Cardiac muscle cell (in vitro differentiated cells and primary cell): ENCODE measurements around the gene MLPH. TPM values are rescaled to one million over a fixed set of nuclear protein-coding genes. Genes with fewer than 3 reads are reported as not detected.

Source experiments
- DNase-seq, 2 donors: peaks; one replicate each; pipeline versions ENCODE4 v3.0.0 to v3.0.0-alpha.2; 2010 to 2017; ENCODE audit warnings: low read depth in 1 of 2, low spot score in 1 of 2
- H3K27ac ChIP-seq: fragments of 200-600 bp; sonication (generic); 2 replicates; pipeline ENCODE4 v1.5.1; 2016
- H3K27me3 ChIP-seq: fragments of 200-600 bp; sonication (generic); 2 replicates; pipeline ENCODE4 v1.6.0; 2016; ENCODE audit warnings: control low read depth
- H3K36me3 ChIP-seq: fragments of 200-600 bp; sonication (generic); 2 replicates; pipeline ENCODE4 v1.5.1; 2016; ENCODE audit warnings: control low read depth
- H3K4me1 ChIP-seq: fragments of 200-600 bp; sonication (generic); 2 replicates; pipeline ENCODE4 v1.8.1; 2017; ENCODE audit warnings: low read depth, mild to moderate bottlenecking, mixed run types
- H3K4me3 ChIP-seq: fragments of 200-600 bp; sonication (generic); 2 replicates; pipeline ENCODE4 v1.5.1; 2016; ENCODE audit warnings: mild to moderate bottlenecking
- H3K9me3 ChIP-seq: fragments of 200-600 bp; sonication (generic); 2 replicates; pipeline ENCODE4 v1.5.1; 2017; ENCODE audit warnings: low read depth, mild to moderate bottlenecking, control low read depth
- polyA plus RNA-seq: library from polyadenylated mRNA; unstranded; fragments of >200 nt; fragmentation: Nextera tagmentation; extraction: Ambion mirVana; gene quantifications from 2 replicates; pipeline ENCODE4 v1.2.1, GENCODE V29; 2016
- total RNA-seq: library from RNA; depleted of rRNA; stranded (reverse); fragments of >200 nt; gene quantifications from 2 replicates; pipeline ENCODE4 v1.2.3, GENCODE V29; 2016
- TF ChIP-seq, protein P1 (sequence below): IDR thresholded peaks from 2 replicates; pipeline ENCODE4 v1.5.1; 2012; ENCODE audit warnings: low read depth, mild to moderate bottlenecking, low read length

Gene MLPH
- total and polyA plus RNA-seq, 2 experiments from 2014 or later: 0.27 to 1.4 TPM

DNA sequence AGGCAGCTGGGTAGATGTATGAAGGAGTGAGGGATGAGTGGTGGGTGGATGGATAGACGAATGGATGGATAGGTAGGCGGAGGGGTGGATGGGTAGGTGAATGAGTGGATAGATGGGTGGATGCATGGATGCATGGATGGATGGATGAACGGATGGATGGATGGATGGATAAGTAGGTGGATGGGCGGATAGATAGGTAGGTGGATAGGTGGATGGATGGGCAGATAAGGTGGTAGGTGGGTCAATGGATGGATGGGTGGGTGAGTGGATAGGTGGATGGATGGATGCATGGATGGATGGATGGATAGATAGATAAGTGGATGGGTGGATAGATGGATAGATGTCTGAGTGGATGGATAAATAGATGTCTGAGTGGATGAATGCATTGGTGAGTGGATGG lies 30.1 kb downstream of the MLPH start:
- Histone ChIP-seq H3K9me3 (no peaks in the 10 kb centered on the region), H3K4me1 (peaks cover 34% of the 10 kb centered on the region), H3K27ac (no peak overlapping the region), H3K4me3 (no peak overlapping the region), H3K27me3 (no peaks in the 10 kb centered on the region), H3K36me3 (no peaks in the 10 kb centered on the region)
- DNase-seq: no peak
- TF ChIP-seq, protein P1, sequence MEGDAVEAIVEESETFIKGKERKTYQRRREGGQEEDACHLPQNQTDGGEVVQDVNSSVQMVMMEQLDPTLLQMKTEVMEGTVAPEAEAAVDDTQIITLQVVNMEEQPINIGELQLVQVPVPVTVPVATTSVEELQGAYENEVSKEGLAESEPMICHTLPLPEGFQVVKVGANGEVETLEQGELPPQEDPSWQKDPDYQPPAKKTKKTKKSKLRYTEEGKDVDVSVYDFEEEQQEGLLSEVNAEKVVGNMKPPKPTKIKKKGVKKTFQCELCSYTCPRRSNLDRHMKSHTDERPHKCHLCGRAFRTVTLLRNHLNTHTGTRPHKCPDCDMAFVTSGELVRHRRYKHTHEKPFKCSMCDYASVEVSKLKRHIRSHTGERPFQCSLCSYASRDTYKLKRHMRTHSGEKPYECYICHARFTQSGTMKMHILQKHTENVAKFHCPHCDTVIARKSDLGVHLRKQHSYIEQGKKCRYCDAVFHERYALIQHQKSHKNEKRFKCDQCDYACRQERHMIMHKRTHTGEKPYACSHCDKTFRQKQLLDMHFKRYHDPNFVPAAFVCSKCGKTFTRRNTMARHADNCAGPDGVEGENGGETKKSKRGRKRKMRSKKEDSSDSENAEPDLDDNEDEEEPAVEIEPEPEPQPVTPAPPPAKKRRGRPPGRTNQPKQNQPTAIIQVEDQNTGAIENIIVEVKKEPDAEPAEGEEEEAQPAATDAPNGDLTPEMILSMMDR: no peak

DNA sequence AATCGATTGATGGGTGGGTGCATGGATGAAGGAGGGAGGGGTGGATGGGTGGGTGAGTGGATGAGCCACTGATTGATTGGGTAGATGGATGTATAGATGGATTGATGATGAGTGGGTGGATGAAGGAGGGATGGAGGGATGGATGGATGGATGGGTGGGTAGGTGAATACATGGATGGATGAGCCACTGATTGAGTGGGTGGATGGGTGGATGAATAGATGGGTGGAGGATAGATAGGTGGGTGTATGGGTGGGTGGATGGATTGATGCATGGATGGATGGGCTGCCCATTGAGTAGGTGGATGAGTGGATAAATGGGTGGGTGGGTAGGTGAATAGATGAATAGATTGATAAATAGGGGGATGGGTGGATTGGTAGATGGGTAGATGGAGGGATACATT lies 30.9 kb downstream of the MLPH start:
- Histone ChIP-seq H3K9me3 (no peaks in the 10 kb centered on the region), H3K27ac (no peak overlapping the region), H3K4me1 (peaks cover 32% of the 10 kb centered on the region), H3K27me3 (no peaks in the 10 kb centered on the region), H3K36me3 (no peaks in the 10 kb centered on the region), H3K4me3 (no peak overlapping the region)
- TF ChIP-seq, protein P1: no peak
- no peak for DNase-seq

DNA sequence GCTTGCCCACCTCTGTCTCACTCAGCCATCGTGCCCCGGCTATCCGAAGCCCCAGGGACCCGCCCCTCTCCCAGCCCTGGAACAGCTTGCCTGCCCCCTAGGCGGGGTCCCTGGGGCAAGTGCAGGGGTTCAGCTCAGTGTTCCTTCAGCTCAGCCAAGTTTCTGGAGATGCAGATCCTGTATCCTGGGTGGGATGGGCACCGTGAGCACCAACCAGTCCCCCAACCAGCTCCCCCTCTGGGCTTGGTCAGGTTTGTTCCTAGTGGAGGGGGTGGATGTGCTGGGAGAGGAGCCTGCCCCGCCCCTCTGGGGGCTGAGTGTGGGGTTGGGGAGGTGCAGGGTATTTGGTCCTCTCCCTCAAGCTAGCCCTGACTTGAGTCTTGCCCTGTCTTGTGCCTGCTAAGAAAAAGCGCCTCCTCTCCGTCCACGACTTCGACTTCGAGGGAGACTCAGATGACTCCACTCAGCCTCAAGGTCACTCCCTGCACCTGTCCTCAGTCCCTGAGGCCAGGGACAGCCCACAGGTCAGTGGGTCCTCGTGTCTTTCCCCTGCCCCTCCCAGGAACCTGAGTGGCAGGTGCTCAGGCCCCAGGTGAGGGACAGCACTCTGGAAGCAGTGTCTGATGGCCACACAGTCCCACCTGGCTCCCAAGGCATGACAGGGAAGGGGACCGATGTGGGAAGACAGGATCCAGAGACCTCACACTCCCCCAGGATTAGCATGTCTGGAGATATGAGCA lies 32.6 kb downstream of the MLPH start:
- TF ChIP-seq, protein P1: no peak
- Histone ChIP-seq H3K4me1 (peaks cover 16% of the 10 kb centered on the region), H3K27ac (no peak overlapping the region), H3K4me3 (no peak overlapping the region), H3K9me3 (no peaks in the 10 kb centered on the region), H3K27me3 (no peaks in the 10 kb centered on the region), H3K36me3 (no peaks in the 10 kb centered on the region)
- no peak for DNase-seq

DNA sequence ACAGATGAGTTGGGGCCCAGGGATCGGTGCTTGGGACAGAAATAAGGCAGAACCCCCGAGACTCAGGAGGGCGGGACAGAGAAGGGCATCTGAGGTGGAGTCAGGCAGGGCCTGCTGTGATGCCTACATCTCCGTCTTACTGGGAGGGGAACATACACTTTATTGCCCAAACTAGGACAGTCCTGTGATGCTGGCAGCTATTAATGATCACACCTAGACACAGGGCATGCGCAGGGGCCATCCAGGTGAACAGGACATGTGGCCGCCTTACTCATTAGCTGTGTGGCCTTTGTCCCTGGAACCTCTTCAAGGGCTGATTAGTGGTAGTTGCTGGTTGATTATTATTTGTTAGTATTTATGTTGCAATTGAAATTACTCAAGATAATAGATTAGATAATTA lies 33.2 kb downstream of the MLPH start:
- H3K4me3 ChIP-seq: no peak overlapping the region
- H3K9me3 ChIP-seq: no peaks in the 10 kb centered on the region
- H3K4me1 ChIP-seq: peaks cover 10% of the 10 kb centered on the region
- H3K36me3 ChIP-seq: no peaks in the 10 kb centered on the region
- H3K27me3 ChIP-seq: no peaks in the 10 kb centered on the region
- no peak overlapping the region for H3K27ac ChIP-seq
- no peak for DNase-seq
- TF ChIP-seq, protein P1: no peak

DNA sequence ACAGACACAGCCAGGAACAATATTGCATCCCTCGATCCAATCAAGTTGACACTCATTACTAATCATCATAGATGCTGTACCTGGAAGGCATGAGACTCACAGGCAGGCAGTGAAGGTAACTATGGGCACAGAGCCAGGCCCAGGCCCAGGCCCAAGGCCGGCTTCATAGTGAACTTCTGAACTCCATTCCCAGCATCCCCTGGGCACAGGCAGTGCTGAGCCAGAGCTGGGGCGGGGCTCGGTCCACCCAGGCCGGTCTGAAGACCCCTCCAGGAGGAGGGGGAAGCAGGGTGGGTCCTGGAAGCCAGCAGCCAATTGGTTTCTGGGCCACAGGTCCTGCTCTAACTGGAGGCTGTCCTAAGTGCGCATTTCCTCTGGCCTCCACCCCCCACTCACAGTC lies 37.6 kb downstream of the MLPH start:
- H3K4me1 ChIP-seq: no peaks in the 10 kb centered on the region
- H3K36me3 ChIP-seq: no peaks in the 10 kb centered on the region
- no peaks in the 10 kb centered on the region for H3K9me3 ChIP-seq
- H3K27me3 ChIP-seq: no peaks in the 10 kb centered on the region
- TF ChIP-seq, protein P1: no peak
- DNase-seq: no peak
- H3K27ac ChIP-seq: peak overlapping the region; percentile 43
- no peak overlapping the region for H3K4me3 ChIP-seq
